Stimulated activated CD4-positive, alpha-beta T cell treated with anti-CD3 and anti-CD28 coated beads, Interleukin-2, amount 100 ng/mL, for 4 hours (primary cell): ENCODE results near the gene MOCS1.
"Not testable (repeated sequence)": the region's sequence is repeated elsewhere in the genome, so short reads cannot be mapped to it uniquely, and the experiment has no call there.

ENCODE experiments used
- DNase-seq: peaks from one replicate; pipeline ENCODE4 v3.0.0-alpha.2; 2020; ENCODE audit warnings: low read depth

Gene MOCS1

GRCh38 chr6:39934131-39934757 is at the start of gene MOCS1:
Gene MOCS1 (minus strand): TSS chr6:39934462. CDS start chr6:39934417, 45 bp downstream.
- DNase-seq, result peak; percentile 11

GRCh38 chr6:39984051-39984450 is 49.8 kb upstream of the MOCS1 start:
- DNase-seq, result no peak

- DNase-seq, result no peak
Observed at GRCh38 chr6:39983193-39983592, 48.9 kb upstream of the MOCS1 start.

DNA sequence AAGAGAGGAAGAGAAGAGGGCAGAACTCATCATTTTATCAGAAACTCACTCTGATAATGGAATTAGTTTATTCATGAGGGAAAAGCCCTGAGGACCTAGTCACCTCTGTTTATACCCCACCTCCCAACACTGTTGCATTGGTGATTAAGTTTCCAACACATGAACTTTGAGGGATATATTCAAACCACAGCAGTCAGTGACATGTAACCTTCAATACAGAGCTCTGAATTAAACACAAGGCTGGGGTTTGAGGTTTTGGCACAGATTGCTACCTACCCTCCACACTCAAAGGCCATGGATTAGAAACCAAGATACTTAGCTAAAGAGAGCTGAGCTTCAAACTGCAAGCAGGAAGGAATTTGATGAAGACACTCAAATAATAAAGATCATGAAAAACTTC is 48.5 kb upstream of the MOCS1 start:
- DNase-seq, result no peak

DNA sequence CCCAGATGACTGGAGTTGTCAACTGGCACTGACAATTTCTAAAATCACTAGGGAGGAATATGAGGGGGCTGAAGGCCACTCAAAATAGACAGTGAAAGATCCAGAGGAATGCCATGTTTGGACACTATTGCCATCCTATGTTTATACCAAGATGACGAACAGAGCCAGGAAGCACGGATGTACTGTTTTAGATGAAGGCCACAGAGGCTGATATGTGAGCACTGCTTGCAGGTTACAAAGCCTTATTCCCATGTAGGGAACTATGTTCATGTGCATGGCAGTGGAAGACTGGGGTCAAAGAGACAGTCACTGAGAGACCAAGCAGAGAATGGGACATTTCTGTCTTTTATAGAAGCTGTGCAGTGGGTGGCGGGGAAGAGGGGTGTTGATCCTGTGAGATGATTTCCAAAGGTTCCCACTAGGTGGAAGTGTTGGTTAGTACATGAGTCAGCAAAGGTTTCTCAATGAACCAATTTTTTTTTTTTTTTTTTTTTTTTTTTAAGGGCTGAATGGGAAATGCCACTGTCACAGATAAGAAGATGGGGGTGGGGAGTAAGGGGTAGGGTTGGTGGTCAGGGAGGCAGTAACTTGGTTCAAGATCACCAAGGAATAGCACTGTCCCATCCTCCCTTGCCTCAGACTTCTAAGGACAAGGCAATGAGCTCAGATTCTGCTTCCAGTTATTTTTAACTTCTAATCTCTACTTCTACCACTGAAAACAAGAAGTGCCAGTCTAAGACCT is 46.7 kb upstream of the MOCS1 start:
- DNase-seq, result no peak

- DNase-seq, result no peak
Observed at GRCh38 chr6:39979461-39980328, 45.4 kb upstream of the MOCS1 start.

DNA sequence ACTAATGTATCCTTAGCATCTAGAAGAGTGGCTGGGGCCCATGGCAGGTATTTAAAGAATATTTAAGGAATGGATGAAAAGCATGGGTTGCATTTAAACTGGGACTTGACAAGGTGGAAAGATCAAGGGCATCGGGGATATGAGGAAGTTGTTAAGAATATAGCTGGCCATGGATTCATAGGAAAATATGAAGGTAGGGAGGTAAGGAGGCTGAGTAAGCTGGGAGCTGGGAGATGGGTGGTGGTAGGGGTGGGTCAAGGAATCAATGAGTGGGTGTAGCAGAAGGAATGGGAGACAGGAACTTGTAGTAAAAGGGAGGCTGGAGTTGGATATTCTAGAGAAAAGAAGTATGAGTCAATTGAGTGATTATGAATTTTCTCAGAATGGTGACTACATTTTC is 44.0 kb upstream of the MOCS1 start:
- DNase-seq, result no peak

DNA sequence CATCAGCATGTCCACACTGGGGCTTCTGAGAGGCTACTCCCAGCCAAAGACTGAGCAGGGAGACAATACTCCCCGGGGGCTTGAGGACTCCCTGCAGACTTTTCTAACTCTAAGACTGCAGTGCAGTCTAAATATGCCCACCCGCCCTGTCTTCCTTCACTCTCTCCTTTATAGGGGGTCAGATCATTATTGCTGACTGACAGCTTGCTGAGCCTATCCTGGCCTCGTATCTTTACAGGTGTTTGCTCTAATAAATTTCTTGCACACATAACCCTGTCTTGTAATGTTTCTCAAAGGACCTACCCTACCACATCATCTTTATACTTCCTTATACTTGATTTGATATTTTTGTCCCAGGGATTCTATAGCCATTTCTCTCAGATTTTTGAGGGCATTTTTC is 39.4 kb upstream of the MOCS1 start:
- no peak for DNase-seq

DNA sequence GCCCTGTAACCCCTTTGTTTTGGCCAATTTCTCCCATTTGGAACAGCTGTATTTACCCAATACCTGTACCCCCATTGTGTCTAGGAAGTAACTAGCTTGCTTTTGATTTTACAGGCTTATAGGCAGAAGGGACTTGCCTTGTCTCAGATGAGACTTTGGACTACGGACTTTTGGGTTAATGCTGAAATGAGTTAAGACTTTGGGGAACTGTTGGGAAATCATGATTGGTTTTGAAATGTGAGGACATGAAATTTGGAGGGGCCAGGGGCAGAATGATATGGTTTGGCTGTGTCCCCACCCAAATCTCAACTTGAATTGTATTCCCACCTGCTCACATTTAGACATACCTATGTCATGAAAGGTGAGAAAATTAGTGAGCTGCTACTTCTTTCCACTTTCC is 38.5 kb upstream of the MOCS1 start:
- DNase-seq, result not testable (repeated sequence)

GRCh38 chr6:39971131-39971530 is 36.9 kb upstream of the MOCS1 start:
- not testable (repeated sequence) for DNase-seq

- DNase-seq, result no peak
Observed at GRCh38 chr6:39965751-39966150, 31.5 kb upstream of the MOCS1 start.

- DNase-seq, result no peak
Observed at GRCh38 chr6:39964530-39964929, 30.3 kb upstream of the MOCS1 start.

DNA sequence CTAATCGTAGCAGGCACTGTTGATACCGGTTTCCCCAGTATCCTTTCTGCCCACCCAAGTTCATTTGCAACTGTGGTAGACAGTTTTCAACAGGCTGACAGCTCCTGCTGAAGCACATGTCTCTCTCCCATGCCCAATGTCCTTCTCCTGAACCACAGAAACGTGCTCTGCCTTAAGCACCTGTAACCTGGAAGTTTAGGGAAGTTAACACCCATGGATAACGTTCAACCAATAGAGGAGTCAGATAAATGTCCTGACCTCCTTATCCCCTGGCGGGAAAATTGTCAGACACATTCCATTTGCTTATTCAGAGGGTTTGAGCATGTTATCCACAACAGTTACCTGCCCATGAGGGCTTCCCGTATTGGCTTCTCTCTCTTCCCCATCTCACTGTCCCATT is 29.8 kb upstream of the MOCS1 start:
- DNase-seq, result no peak

DNA sequence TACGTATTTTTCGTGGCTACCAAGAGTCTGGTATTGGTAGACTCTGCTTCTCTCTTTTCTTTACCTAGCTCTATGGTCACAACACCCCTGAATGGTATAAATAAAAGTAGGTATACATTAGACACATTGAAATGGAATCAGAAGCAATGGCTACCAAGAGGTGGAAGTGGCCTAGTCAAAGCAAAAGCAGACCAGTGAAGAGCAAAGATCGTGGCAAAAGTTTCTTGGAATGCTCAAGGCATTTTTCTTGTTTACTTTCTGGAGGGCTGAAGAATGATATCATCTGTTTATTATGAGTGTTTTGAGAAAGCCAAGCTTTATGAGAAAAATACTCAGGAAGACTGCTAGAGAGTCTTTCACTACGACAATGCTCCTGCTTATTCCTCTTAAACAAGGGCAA is 28.6 kb upstream of the MOCS1 start:
- DNase-seq, result no peak

GRCh38 chr6:39961178-39961577 is 26.9 kb upstream of the MOCS1 start:
- no peak for DNase-seq

- DNase-seq, result no peak
Observed at GRCh38 chr6:39958947-39959346, 24.7 kb upstream of the MOCS1 start.

DNA sequence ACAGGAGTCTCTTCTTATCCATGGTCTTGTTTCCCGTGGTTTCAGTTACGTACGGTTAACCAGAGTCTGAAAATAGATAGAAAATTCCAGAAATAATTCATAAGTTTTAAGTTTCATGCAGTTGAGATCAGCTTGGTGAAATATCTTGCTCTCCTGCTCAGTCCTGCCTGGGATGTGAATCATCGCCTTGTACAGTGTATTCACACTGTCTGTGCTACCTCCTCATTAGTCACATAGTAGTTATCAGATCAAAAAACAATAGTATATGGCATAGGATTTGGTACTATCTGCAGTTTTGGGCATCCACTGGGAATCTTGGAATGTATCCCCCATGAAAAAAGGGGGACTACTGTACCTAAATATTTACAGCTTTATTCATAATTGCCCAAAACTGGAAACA is 22.7 kb upstream of the MOCS1 start:
- DNase-seq, result no peak

DNA sequence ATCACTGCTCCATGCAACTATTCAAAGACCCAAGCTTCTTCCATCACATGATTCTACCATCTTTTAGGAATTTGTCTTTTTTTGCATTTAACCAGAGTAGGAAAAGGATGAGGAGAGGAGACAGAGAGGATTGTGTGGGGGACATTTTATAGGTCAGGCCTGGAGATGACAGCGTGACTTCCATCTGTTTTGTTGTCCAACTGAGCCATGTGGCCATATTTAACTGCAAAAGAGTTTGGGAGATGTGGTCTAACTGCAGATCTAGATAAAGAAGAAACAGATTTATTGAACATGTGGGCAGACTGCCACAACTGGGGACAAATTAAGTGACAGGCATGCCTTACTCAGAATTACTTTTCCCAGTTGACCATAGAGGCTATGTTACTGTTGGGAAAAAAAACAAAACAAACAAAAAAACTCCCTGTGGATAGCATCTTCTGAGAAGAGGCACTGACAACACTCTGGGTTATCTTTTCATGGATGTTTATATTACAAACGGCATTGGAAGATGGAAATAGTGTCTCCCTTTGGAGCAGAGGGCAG is 18.9 kb upstream of the MOCS1 start:
- DNase-seq, result no peak

DNA sequence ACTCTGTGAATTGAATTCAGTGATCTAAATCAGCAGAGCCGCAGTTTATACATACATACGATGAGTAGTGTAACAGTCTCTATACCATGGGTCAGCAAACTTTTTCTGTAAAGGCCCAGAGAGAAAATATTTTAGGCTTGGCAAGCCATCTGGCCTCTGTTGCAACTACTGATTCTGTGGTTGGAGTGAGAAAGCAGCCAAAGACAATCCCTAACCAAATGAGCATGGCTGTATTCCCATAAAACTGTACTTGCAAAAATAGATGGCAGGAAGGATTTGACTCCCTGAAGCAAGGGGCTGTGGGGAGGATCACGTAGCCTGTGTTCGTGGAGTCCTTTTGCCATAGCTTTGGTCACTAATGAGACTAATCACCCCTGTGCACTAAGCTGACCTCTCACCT is 17.9 kb upstream of the MOCS1 start:
- DNase-seq, result no peak

GRCh38 chr6:39951716-39952115 is 17.5 kb upstream of the MOCS1 start:
- DNase-seq, result no peak

- no peak for DNase-seq
Observed at GRCh38 chr6:39951191-39951590, 16.9 kb upstream of the MOCS1 start.

- DNase-seq, result no peak
Observed at GRCh38 chr6:39950125-39950720, 16.0 kb upstream of the MOCS1 start.
